HG03045 (cell line): ENCODE measurements around the gene IL17RA.

Experiments used
- ATAC-seq: cut with Tn5 transposase; IDR thresholded peaks from one replicate; pipeline ENCODE4 v1.9.1; 2021; ENCODE audit warnings: mild to moderate bottlenecking, moderate library complexity; ENCODE audit not compliant: unreplicated experiment

Gene IL17RA

DNA sequence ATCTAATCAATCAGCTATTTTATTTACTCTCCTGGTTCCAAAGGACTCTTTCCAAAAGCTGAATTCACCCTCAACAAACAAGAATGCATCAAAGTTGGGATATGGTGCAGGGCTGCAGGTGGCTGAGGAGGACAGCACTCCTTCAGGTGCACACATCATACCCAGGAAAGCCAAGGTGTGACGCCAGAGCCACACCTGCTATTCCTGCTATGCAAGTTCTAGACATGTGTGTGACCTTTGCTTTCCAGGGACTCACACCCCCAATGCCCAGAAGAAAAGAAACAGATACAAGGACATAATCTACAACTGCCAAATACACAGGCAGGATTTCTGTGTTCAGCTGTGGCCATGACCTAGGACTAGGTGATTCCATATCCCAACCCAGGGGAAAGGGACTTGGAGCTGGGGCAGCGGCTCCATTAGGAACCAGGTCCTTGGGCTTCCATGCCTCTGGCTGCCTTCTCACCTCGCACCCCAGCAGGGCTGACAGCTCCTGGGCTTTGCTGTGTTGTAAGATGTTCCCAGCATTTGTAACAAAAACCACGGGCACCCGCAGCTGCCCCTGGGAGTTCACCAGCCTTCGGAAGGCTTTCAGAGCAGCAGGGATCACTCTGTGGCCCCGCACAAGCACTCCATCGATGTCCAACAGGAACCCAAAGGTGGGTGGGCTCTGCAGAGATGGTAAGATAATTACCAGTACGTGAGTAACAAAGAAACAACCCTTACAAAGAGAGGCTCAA, 64.4 kb downstream of the IL17RA start:
- ATAC-seq: no peak

DNA sequence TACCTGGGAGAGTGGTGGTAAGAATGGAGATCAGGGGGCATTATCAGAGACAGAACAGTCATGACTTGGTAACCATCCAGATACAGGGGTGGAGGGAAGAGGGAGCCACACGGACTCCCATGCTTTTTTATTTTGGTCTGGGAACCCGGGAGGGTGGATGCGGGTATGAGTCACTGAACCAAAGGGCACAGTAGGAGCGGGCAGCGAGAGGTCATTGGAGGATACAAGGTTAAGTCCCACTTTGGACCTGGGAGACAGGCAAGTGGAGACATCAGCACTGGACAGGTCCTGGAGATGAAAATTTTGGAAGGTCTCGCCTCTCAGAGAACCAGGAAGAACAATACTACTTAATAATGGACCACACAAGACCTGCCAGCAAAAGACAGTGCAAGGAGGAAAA, 67.5 kb downstream of the IL17RA start:
- ATAC-seq: no peak

GRCh38 chr22:17152971-17153370, 68.2 kb downstream of the IL17RA start:
- no peak for ATAC-seq

- ATAC-seq: no peak
Measured at GRCh38 chr22:17155941-17156340, 71.1 kb downstream of the IL17RA start.

GRCh38 chr22:17157714-17158113, 72.9 kb downstream of the IL17RA start:
- no peak for ATAC-seq

DNA sequence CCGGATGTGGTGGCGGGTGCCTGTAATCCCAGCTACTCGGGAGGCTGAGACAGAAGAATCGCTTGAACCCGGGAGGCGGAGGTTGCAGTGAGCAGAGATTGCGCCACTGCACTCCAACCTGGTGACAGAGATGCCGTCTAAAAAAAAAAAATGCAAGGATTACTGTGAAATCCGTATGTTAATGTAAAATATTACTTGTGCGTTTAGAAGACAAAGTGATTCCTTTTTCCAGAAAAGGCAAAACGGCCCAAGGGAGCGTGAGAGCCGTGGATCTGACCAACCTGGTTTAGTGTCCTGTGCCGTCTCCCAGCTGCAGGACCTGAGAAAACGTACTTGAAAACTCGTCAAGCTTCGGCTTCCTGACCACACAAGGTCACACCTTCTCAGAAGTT, 73.4 kb downstream of the IL17RA start:
- no peak for ATAC-seq

DNA sequence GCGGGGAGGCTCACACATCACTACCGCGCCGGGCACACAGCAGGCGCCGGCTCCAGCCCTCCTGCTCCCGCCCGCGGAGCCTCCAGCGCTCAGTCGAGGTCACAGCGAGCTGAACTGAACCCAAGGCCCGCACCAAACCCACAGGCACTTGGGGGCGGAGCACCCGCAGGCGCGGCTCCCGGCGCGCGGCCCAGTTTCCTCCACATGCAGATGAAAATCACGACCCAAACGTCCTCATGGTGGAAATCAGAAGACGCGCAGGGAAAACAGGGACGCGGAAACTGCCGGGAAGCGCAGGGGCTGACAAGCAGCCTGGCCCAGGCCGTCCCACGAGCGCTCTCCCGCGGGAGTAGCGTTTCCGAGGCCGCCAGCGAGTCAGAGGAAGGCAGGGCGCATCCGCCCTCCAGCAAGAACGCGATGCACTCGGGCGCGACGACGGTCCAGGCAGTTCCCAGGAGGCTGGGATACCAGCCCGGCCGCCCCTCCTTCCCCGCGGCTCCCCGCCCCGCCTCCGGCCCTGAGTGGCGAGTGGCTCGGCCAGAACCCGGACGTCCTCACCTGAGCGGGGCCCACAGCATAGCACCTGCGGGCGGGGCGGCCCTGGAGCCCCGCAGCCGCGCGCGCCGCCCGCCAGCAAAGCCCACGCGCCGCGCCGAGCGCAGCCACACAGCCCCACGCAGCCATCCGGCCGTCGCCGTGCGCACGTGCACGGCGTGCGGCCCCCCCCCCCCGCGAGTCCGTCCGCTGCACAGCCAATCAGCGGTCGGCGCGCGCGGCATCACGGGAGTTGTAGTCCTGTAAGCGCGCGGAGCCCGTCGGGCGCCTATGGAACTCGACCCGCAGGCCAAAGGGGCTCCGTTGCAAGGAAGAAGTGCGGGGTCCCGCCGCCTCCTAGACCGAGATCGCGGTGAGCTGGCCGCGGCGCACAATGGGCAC, 74.0 kb downstream of the IL17RA start, which contains the start of gene HDHD5:
Gene HDHD5 (minus strand): TSS at position 710 of the 936 bp plus-strand sequence. CDS start 26 bp downstream, at position 684.
- ATAC-seq: peak; percentile 77

- ATAC-seq: peak; percentile 29
Measured at GRCh38 chr22:17159504-17159951, 74.7 kb downstream of the IL17RA start.

- ATAC-seq: no peak
Measured at GRCh38 chr22:17161991-17162390, 77.2 kb downstream of the IL17RA start.

DNA sequence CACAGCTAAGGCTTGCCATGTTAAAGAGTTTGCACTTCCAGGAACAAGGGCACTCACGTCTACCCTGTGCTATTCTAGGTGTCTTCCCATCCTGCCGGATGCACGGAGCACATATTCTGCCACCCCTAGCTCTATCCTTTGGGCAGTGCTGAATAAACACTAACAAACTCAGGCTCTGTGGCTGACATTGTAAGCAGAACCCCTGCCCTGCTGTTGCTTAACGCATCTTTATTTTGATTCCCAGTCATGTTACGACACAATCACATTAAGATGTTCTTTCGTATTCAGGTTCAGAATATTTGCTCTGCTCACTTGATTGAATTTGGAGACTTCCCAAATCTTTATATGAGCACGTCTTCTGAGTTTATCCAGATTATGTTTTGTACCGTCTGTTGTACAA, 77.9 kb downstream of the IL17RA start:
- no peak for ATAC-seq

DNA sequence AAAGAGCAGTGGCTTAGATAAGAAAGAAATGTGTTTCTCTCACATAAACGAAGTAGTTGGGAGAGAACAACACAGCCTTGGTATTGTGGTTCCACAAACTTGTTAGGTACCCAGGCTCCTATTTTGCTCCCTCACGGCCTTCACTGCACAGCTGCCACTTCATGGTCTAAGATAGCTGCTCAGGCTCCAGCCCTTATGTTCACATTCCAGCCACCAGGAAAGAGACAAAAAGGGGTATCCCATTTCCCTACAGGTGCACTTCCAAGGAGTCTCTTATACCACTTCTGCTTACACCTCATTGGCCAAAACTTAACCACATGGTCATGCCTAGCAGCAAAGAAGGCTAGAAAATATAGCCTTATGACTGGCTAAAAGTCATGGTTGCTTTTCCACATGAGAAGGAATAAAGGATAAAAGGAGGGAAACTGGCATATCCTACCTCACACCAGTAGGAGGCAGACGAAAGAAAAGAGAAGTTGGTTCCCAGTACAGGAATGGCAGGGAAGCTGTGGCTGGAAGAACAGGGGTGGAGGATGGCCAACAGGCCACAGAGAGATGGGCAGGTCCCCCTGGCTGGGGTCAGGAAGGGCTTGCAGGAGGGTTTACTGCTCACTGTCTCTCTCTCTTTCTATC, 79.7 kb downstream of the IL17RA start:
- ATAC-seq: no peak
